IMR-90 (cell line): ENCODE measurements around the gene LCE1E. TPM values are rescaled to one million over a fixed set of nuclear protein-coding genes. Genes with fewer than 3 reads are reported as not detected.

ENCODE experiments used
- ATAC-seq: fragments of 200-7000 bp; cut with Tn5 transposase; 2 replicates; pipeline ENCODE4 v1.9.1; 2020; ENCODE audit warnings: low read depth, mild to moderate bottlenecking, moderate library complexity
- BruUV-seq: library from RNA; stranded (reverse); fragments of 400-500 nt; replicated peaks from 2 replicates; lab custom pipeline; 2021; lab: Mats Ljungman, UMichigan
- CTCF ChIA-PET: fragments of 300-600 bp; formaldehyde crosslinking; extraction: SDS; loops from one replicate; lab custom pipeline; 2021; ENCODE audit warnings: antibody characterized with exemption; lab: Yijun Ruan, JAX
- POLR2A ChIA-PET: fragments of 300-600 bp; sonication (Branson Sonifier 250); formaldehyde crosslinking; loops from one replicate; lab custom pipeline; 2022; ENCODE audit warnings: antibody characterized with exemption; ENCODE audit not compliant: unreplicated experiment; lab: Charles Lee
- DNase-seq: peaks from one replicate; pipeline ENCODE4 v3.0.0; 2013
- H2AFZ ChIP-seq: replicated peaks from 2 replicates; pipeline ENCODE3; 2013; ENCODE audit warnings: low read length, mild to moderate bottlenecking; ENCODE audit not compliant: poor library complexity
- H2AK5ac ChIP-seq: 2 replicates; pipeline ENCODE4 v1.6.1; 2013; ENCODE audit warnings: low read depth, low read length, inconsistent platforms
- H2AK9ac ChIP-seq: replicated peaks from 2 replicates; pipeline ENCODE3; 2013; ENCODE audit warnings: mild to moderate bottlenecking, low read depth, low read length, moderate library complexity; ENCODE audit not compliant: poor library complexity
- H2BK120ac ChIP-seq: 2 replicates; pipeline ENCODE4 v1.6.1; 2013; ENCODE audit warnings: low read depth, low read length, inconsistent platforms
- H2BK15ac ChIP-seq: 3 replicates; pipeline ENCODE4 v1.6.1; 2013; ENCODE audit warnings: low read depth, low read length, inconsistent platforms
- H2BK20ac ChIP-seq: 2 replicates; pipeline ENCODE4 v1.6.1; 2013; ENCODE audit warnings: low read depth, mild to moderate bottlenecking, inconsistent platforms, low read length, moderate library complexity
- H2BK5ac ChIP-seq: 2 replicates; pipeline ENCODE4 v1.6.1; 2013; ENCODE audit warnings: mild to moderate bottlenecking, low read depth, low read length, inconsistent platforms; ENCODE audit not compliant: poor library complexity, severe bottlenecking
- H3K14ac ChIP-seq: replicated peaks from 2 replicates; pipeline ENCODE4 v1.6.1; 2013; ENCODE audit warnings: low read depth, low read length, inconsistent platforms
- H3K18ac ChIP-seq: 2 replicates; pipeline ENCODE4 v1.6.1; 2013; ENCODE audit warnings: low read depth, low read length, control low read depth
- H3K23ac ChIP-seq: 2 replicates; pipeline ENCODE4 v1.6.1; 2013; ENCODE audit warnings: low read depth, low read length, inconsistent platforms
- H3K27ac ChIP-seq: 2 replicates; pipeline ENCODE4 v1.5.1; 2013; ENCODE audit warnings: mild to moderate bottlenecking, control low read depth, low read length; ENCODE audit not compliant: insufficient read depth
- H3K27me3 ChIP-seq: 2 replicates; pipeline ENCODE4 v1.6.1; 2013; ENCODE audit warnings: low read length; ENCODE audit not compliant: control insufficient read depth, insufficient read depth
- H3K36me3 ChIP-seq: 2 replicates; pipeline ENCODE4 v1.6.1; 2013; ENCODE audit warnings: low read length, mixed read lengths; ENCODE audit not compliant: control insufficient read depth, insufficient read depth
- H3K4ac ChIP-seq: 2 replicates; pipeline ENCODE4 v1.6.1; 2013; ENCODE audit warnings: low read depth, low read length, inconsistent platforms
- H3K4me1 ChIP-seq: 2 replicates; pipeline ENCODE4 v1.6.1; 2013; ENCODE audit warnings: low read length, mixed read lengths; ENCODE audit not compliant: control insufficient read depth, insufficient read depth
- H3K4me2 ChIP-seq: 2 replicates; pipeline ENCODE4 v1.6.1; 2013; ENCODE audit warnings: low read depth, mild to moderate bottlenecking, control low read depth, low read length, moderate library complexity
- H3K4me3 ChIP-seq: 2 replicates; pipeline ENCODE4 v1.5.1; 2013; ENCODE audit warnings: low read depth, mild to moderate bottlenecking, control low read depth, low read length, moderate library complexity; ENCODE audit not compliant: insufficient read depth
- H3K56ac ChIP-seq: 2 replicates; pipeline ENCODE4 v1.6.1; 2013; ENCODE audit warnings: low read length, inconsistent platforms; ENCODE audit not compliant: insufficient read depth; ENCODE audit errors: extremely low read depth
- H3K79me1 ChIP-seq, 2 experiments: 2 replicates each; pipeline ENCODE4 v1.6.1; 2013; ENCODE audit warnings: low read length in 2 of 2, inconsistent platforms in 1 of 2, low read depth in 1 of 2
- H3K9ac ChIP-seq: 2 replicates; pipeline ENCODE4 v1.6.1; 2013; ENCODE audit warnings: low read depth, low read length, control low read depth
- H3K9me1 ChIP-seq: 2 replicates; pipeline ENCODE4 v1.6.1; 2013; ENCODE audit warnings: low read length, inconsistent platforms; ENCODE audit not compliant: insufficient read depth
- H3K9me3 ChIP-seq: 2 replicates; pipeline ENCODE4 v1.6.1; 2013; ENCODE audit warnings: low read length; ENCODE audit not compliant: control insufficient read depth, insufficient read depth
- H4K20me1 ChIP-seq: 2 replicates; pipeline ENCODE4 v1.6.1; 2013; ENCODE audit warnings: low read length, inconsistent platforms; ENCODE audit not compliant: insufficient read depth
- H4K5ac ChIP-seq: 2 replicates; pipeline ENCODE4 v1.6.1; 2013; ENCODE audit warnings: mild to moderate bottlenecking, low read depth, low read length, control low read depth
- H4K8ac ChIP-seq, 2 experiments: 2 replicates each; pipeline ENCODE4 v1.6.1; 2013; ENCODE audit warnings: low read depth in 2 of 2, low read length in 2 of 2, control low read depth in 1 of 2, inconsistent platforms in 1 of 2
- H4K91ac ChIP-seq: 2 replicates; pipeline ENCODE4 v1.6.1; 2013; ENCODE audit warnings: low read depth, low read length, inconsistent platforms; ENCODE audit not compliant: insufficient read depth
- CEBPB ChIP-seq: IDR thresholded peaks from 2 replicates; pipeline ENCODE4 v1.6.1; 2012; ENCODE audit warnings: low read depth, low read length, improper control_type of control experiment
- CHD1 ChIP-seq: IDR thresholded peaks from 2 replicates; pipeline ENCODE4 v1.6.1; 2012; ENCODE audit warnings: low read depth, low read length, improper control_type of control experiment
- FOS ChIP-seq: fragments of 150-350 bp; IDR thresholded peaks from 2 replicates; pipeline ENCODE4 v1.6.1; 2016; ENCODE audit warnings: low read depth, low read length
- MAFK ChIP-seq: IDR thresholded peaks from 2 replicates; pipeline ENCODE4 v1.6.1; 2012; ENCODE audit warnings: low read depth, low read length, improper control_type of control experiment
- MAZ ChIP-seq: IDR thresholded peaks from 2 replicates; pipeline ENCODE4 v1.6.1; 2012; ENCODE audit warnings: low read depth, mild to moderate bottlenecking, low read length, improper control_type of control experiment, moderate library complexity, borderline replicate concordance
- MXI1 ChIP-seq: IDR thresholded peaks from 2 replicates; pipeline ENCODE4 v1.6.1; 2012; ENCODE audit warnings: low read depth, mild to moderate bottlenecking, low read length, moderate library complexity, borderline replicate concordance
- RAD21 ChIP-seq: IDR thresholded peaks from 2 replicates; pipeline ENCODE4 v1.6.1; 2012; ENCODE audit warnings: low read length, improper control_type of control experiment
- RCOR1 ChIP-seq: IDR thresholded peaks from 2 replicates; pipeline ENCODE4 v1.6.1; 2012; ENCODE audit warnings: mild to moderate bottlenecking, low read length, improper control_type of control experiment; ENCODE audit not compliant: insufficient replicate concordance
- RFX5 ChIP-seq: IDR thresholded peaks from 2 replicates; pipeline ENCODE4 v1.8.0; 2012; ENCODE audit warnings: low read depth, mild to moderate bottlenecking, low read length, moderate library complexity
- SMC3 ChIP-seq: fragments of 150-350 bp; IDR thresholded peaks from 2 replicates; pipeline ENCODE4 v1.6.1; 2016; ENCODE audit warnings: low read depth, mild to moderate bottlenecking, antibody characterized with exemption, low read length, moderate library complexity
- dilution Hi-C: fragments of 300-500 bp; cut with HindIII; formaldehyde crosslinking; loops from one replicate; pipeline ENCODE4 v1.14.3; 2018; ENCODE audit warnings: low sequenced_read_pairs; ENCODE audit not compliant: unreplicated experiment
- in situ Hi-C: fragments of 300-500 bp; cut with MboI; formaldehyde crosslinking; loops from 3 replicates; pipeline ENCODE4 v1.14.3; 2019; ENCODE audit warnings: low sequenced_read_pairs, inconsistent platforms, mixed read lengths
- intact Hi-C: fragments of 100-400 bp; cut with micrococcal nuclease; formaldehyde crosslinking; loops from 2 replicates; pipeline ENCODE4 v1.10.0; 2022
- polyA plus RNA-seq, 3 experiments: library from polyadenylated mRNA; depleted of rRNA; stranded (reverse); fragments of >200 nt; gene quantifications; 2 replicates each; pipeline ENCODE4 v1.2.3, GENCODE V29; 2012; ENCODE audit warnings: low replicate concordance in 1 of 3
- total RNA-seq: library from RNA; depleted of rRNA; stranded (reverse); fragments of >200 nt; gene quantifications from 2 replicates; pipeline ENCODE4 v1.2.3, GENCODE V29; 2012
- TF ChIP-seq, protein P1 (sequence below): fragments of 150-350 bp; IDR thresholded peaks from 2 replicates; pipeline ENCODE4 v1.6.1; 2017; ENCODE audit warnings: mild to moderate bottlenecking, antibody characterized with exemption, low read length, low read depth
- TF ChIP-seq, protein P2 (sequence below): fragments of 150-350 bp; IDR thresholded peaks from 2 replicates; pipeline ENCODE4 v1.6.1; 2016; ENCODE audit warnings: low read depth, mild to moderate bottlenecking, low read length, moderate library complexity, borderline replicate concordance

The LCE1E gene
- total and polyA plus RNA-seq, 2 of the 4 experiments (the other 2 are of a cell fraction) = not detected

DNA sequence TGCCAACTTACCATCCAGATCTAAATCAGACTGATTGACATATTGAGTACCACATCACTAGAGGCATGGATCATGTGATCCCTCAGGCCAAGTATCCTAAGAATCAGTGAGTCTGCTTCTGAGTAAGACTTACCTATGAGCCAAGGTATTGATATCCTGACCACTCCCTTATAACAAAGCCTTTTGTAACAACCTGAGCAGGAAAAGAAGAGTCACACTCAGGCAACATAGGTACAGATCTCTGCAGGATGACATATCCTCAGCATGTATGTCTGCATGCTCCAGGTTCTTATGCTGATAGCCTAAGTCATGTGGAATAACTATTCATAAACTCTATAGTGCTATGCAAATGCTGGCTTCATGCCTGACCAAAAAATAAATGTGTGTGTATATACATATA, 38.9 kb downstream of the LCE1E start:
- Histone ChIP-seq H3K4me2 (no peak overlapping the region), H3K9me3 (no peaks in the 10 kb centered on the region), H3K56ac (no peak overlapping the region), H3K4ac (no peak overlapping the region), H3K79me1 (no peaks in the 10 kb centered on the region), H3K4me1 (no peaks in the 10 kb centered on the region), H3K4me3 (no peak overlapping the region), H2AK5ac (no peak overlapping the region), H3K14ac (no peak overlapping the region), H3K23ac (no peak overlapping the region), H3K18ac (no peak overlapping the region), H4K20me1 (no peaks in the 10 kb centered on the region), H2BK20ac (no peak overlapping the region), H2BK15ac (no peak overlapping the region), H4K5ac (no peak overlapping the region), H3K27ac (no peak overlapping the region), H4K8ac (no peak overlapping the region), H2BK5ac (no peak overlapping the region), H3K36me3 (no peaks in the 10 kb centered on the region), H4K91ac (no peak overlapping the region), H2AFZ (no peak overlapping the region), H3K9me1 (no peaks in the 10 kb centered on the region), H2BK120ac (no peak overlapping the region), H3K9ac (no peak overlapping the region), H2AK9ac (no peak overlapping the region), H3K27me3 (no peaks in the 10 kb centered on the region)
- ChIA-PET CTCF (no interaction called here), POLR2A (no interaction called here)
- no peak for TF ChIP-seq MAZ
- no peak for TF ChIP-seq MAFK
- TF ChIP-seq CHD1 = no peak
- TF ChIP-seq, protein P1, sequence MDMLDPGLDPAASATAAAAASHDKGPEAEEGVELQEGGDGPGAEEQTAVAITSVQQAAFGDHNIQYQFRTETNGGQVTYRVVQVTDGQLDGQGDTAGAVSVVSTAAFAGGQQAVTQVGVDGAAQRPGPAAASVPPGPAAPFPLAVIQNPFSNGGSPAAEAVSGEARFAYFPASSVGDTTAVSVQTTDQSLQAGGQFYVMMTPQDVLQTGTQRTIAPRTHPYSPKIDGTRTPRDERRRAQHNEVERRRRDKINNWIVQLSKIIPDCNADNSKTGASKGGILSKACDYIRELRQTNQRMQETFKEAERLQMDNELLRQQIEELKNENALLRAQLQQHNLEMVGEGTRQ = no peak
- no peak for TF ChIP-seq MXI1
- TF ChIP-seq RFX5 = no peak
- no peak for TF ChIP-seq CEBPB
- no peak for TF ChIP-seq FOS
- TF ChIP-seq RCOR1 = no peak
- TF ChIP-seq RAD21 = no peak
- no peak for TF ChIP-seq SMC3
- TF ChIP-seq, protein P2, sequence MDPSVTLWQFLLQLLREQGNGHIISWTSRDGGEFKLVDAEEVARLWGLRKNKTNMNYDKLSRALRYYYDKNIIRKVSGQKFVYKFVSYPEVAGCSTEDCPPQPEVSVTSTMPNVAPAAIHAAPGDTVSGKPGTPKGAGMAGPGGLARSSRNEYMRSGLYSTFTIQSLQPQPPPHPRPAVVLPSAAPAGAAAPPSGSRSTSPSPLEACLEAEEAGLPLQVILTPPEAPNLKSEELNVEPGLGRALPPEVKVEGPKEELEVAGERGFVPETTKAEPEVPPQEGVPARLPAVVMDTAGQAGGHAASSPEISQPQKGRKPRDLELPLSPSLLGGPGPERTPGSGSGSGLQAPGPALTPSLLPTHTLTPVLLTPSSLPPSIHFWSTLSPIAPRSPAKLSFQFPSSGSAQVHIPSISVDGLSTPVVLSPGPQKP = no peak
- in situ Hi-C loops (no loop called here), intact Hi-C loops (no loop called here), dilution Hi-C loops (no loop called here)
- DNase-seq (no peak), ATAC-seq (no peak)
- BruUV-seq = no TSS peak
